GM10847 (cell line): ENCODE data around the gene HEXA.

Source experiments
- POLR2A ChIP-seq: IDR thresholded peaks from 2 replicates; pipeline ENCODE4 v1.6.1; 2011; ENCODE audit not compliant: insufficient read length; ENCODE audit errors: extremely low read depth

HEXA gene

GRCh38 chr15:72341361-72341760 is 34.5 kb downstream of the HEXA start:
- TF ChIP-seq POLR2A, result no peak

- TF ChIP-seq POLR2A, result no peak
Observed at GRCh38 chr15:72340366-72340765, 35.4 kb downstream of the HEXA start.

DNA sequence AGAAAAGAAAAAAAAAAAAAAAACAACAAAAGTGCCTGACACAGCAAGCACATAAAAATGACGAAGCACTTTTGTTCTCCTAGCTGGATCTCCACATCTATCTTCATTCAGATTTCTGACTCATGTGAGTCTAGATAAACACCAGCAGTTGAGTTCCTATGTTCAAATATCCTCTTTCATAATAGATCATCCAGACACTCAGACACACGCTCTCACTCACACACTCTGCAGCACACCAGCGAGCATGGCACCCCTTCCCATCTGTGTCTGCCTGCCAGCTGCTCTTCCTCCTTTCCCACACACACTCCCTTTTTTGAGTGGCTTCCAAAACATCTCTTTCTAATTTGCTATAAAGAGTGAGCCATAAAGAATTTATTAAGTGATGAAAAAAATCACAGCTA is 36.0 kb downstream of the HEXA start:
- TF ChIP-seq POLR2A, result no peak

- TF ChIP-seq POLR2A, result no peak
Observed at GRCh38 chr15:72338617-72339321, 37.0 kb downstream of the HEXA start.

- TF ChIP-seq POLR2A, result no peak
Observed at GRCh38 chr15:72338148-72338547, 37.7 kb downstream of the HEXA start.

GRCh38 chr15:72334842-72335241 is 41.0 kb downstream of the HEXA start:
- TF ChIP-seq POLR2A, result no peak

- TF ChIP-seq POLR2A, result no peak
Observed at GRCh38 chr15:72331021-72331420, 44.8 kb downstream of the HEXA start.

DNA sequence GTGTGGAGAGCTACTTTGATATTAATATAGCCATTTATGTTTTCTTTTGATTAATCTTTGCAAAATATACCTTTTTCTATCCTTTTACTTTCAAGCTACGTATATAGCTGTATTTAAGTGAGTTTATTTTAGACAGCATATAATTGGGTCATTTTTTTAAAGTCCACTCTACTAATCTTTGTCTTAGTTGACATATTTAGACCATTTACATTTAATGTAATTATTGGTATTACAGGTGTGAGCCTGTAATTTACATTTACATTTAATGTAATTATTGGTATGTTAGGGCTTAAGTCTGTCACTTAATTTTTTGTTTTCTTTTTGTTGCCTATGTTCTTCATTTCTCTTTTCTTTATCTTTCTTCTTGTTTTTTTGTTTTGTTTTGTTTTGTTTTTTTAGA is 52.1 kb downstream of the HEXA start:
- TF ChIP-seq POLR2A, result no peak

- no peak for TF ChIP-seq POLR2A
Observed at GRCh38 chr15:72319985-72320671, 55.7 kb downstream of the HEXA start, which contains the start of gene CELF6. Gene CELF6 (minus strand): TSS chr15:72320157. CDS start chr15:72319874, 283 bp downstream.

GRCh38 chr15:72319360-72319984 is 56.3 kb downstream of the HEXA start:
- no peak for TF ChIP-seq POLR2A

- no peak for TF ChIP-seq POLR2A
Observed at GRCh38 chr15:72318408-72318942, 57.3 kb downstream of the HEXA start.

- TF ChIP-seq POLR2A, result no peak
Observed at GRCh38 chr15:72315706-72316370, 60.0 kb downstream of the HEXA start.

- TF ChIP-seq POLR2A, result no peak
Observed at GRCh38 chr15:72313881-72314280, 61.9 kb downstream of the HEXA start.

DNA sequence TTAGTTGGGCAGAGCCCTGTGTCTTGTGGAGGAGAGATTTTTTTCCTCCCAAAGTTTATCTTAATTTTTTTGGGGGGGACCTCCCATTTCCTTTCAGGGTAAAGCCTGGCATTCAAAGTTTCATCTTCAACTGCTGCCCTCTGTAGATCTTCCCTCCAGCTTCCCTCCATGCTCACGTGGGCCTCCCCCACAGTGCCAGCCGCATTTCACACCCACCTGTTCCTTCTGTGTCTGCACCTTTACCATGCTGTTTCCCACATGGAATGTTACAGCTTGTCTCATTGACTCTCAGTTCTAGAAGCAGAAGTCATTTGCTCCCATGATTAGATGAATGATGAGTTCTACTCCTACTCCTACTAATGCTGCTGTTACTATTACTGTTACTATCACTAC is 62.4 kb downstream of the HEXA start:
- TF ChIP-seq POLR2A, result no peak
